Endothelial cell of umbilical vein (primary cell): ENCODE data around the gene NSMCE1.

Experiments
- CTCF ChIP-seq, 2 donors: IDR thresholded peaks; 1 replicate in 1 of 2; 2 replicates in 1 of 2; pipeline ENCODE4 v1.5.1; 2011; ENCODE audit warnings: low read length in 2 of 2, mild to moderate bottlenecking in 2 of 2, moderate library complexity in 2 of 2, control low read depth in 1 of 2, inconsistent platforms in 1 of 2, low read depth in 1 of 2; ENCODE audit not compliant: insufficient read depth in 1 of 2; ENCODE audit errors: extremely low read depth in 1 of 2
- POLR2AphosphoS5 ChIP-seq: IDR thresholded peaks from 2 replicates; pipeline ENCODE4 v1.6.1; 2012; ENCODE audit warnings: low read depth, mild to moderate bottlenecking, control low read depth, low read length, moderate library complexity; ENCODE audit not compliant: insufficient read depth

- no peak for TF ChIP-seq POLR2AphosphoS5
- no peak for TF ChIP-seq CTCF (IDR thresholded peaks at IDR 0.05; ENCODE audit: extremely low read depth in 1 of 2, insufficient read depth in 1 of 2, low read depth in 1 of 2, low read length in 2 of 2)
These were observed 35.5 kb downstream of the NSMCE1 start for GRCh38 chr16:27232901-27233625.
